Keratinocyte (primary cell): ENCODE measurements around the gene GNAI1. TPM values are rescaled to one million over a fixed set of nuclear protein-coding genes. Genes with fewer than 3 reads are reported as not detected.

Experiments
- DNase-seq: peaks from one replicate; pipeline ENCODE4 v3.0.0-alpha.2; 2011; ENCODE audit warnings: low read depth, missing footprints, low spot score
- FAIRE-seq: peaks from 2 replicates; lab custom pipeline; 2011; peaks lifted over from hg19 to GRCh38; lab: Jason Lieb, UNC
- H2AFZ ChIP-seq: 2 replicates; pipeline ENCODE4 v1.6.0; 2012; ENCODE audit warnings: low read length, control low read depth, inconsistent platforms; ENCODE audit not compliant: control insufficient read depth
- H3K27ac ChIP-seq: 2 replicates; pipeline ENCODE4 v1.5.1; 2011; ENCODE audit warnings: low read length; ENCODE audit not compliant: control insufficient read depth, insufficient read depth
- H3K27me3 ChIP-seq: 3 replicates; pipeline ENCODE4 v1.6.0; 2011; ENCODE audit warnings: low read length; ENCODE audit not compliant: control insufficient read depth, insufficient read depth; ENCODE audit errors: extremely low read depth
- H3K36me3 ChIP-seq, 2 experiments: 2 replicates in 1 of 2; 3 replicates in 1 of 2; pipeline ENCODE4 v1.5.1; 2011; ENCODE audit warnings: low read length in 2 of 2, mild to moderate bottlenecking in 1 of 2; ENCODE audit not compliant: control insufficient read depth in 2 of 2, insufficient read depth in 2 of 2; ENCODE audit errors: extremely low read depth in 1 of 2
- H3K4me1 ChIP-seq: 3 replicates; pipeline ENCODE4 v1.5.1; 2011; ENCODE audit warnings: low read length; ENCODE audit not compliant: control insufficient read depth, insufficient read depth; ENCODE audit errors: extremely low read depth
- H3K4me2 ChIP-seq: 3 replicates; pipeline ENCODE4 v1.6.0; 2011; ENCODE audit warnings: low read depth, low read length; ENCODE audit not compliant: control insufficient read depth, insufficient read depth; ENCODE audit errors: extremely low read depth
- H3K4me3 ChIP-seq, 3 experiments: fragments of 200-600 bp in 1 of 3; sonication (generic) in 1 of 3; 2 replicates in 2 of 3; 3 replicates in 1 of 3; pipeline ENCODE4 v1.5.1; 2011 to 2016; ENCODE audit warnings: low read length in 3 of 3, mild to moderate bottlenecking in 3 of 3, control low read depth in 2 of 3, inconsistent platforms in 1 of 3, low read depth in 1 of 3, mixed read lengths in 1 of 3, mixed run types in 1 of 3, moderate library complexity in 1 of 3; ENCODE audit not compliant: control insufficient read depth in 2 of 3, insufficient read depth in 2 of 3; ENCODE audit errors: extremely low read depth in 1 of 3
- H3K79me2 ChIP-seq: 2 replicates; pipeline ENCODE4 v1.6.0; 2012; ENCODE audit warnings: low read length; ENCODE audit not compliant: control insufficient read depth, insufficient read depth
- H3K9ac ChIP-seq: 3 replicates; pipeline ENCODE4 v1.6.0; 2011; ENCODE audit warnings: low read length; ENCODE audit not compliant: control insufficient read depth, insufficient read depth; ENCODE audit errors: extremely low read depth
- H3K9me1 ChIP-seq: 3 replicates; pipeline ENCODE4 v1.6.0; 2011; ENCODE audit warnings: low read length; ENCODE audit not compliant: control insufficient read depth, insufficient read depth; ENCODE audit errors: extremely low read depth
- H3K9me3 ChIP-seq: 2 replicates; pipeline ENCODE4 v1.5.1; 2012; ENCODE audit warnings: low read depth, low read length; ENCODE audit not compliant: control insufficient read depth
- H4K20me1 ChIP-seq: 3 replicates; pipeline ENCODE4 v1.6.0; 2011; ENCODE audit warnings: low read length; ENCODE audit not compliant: control insufficient read depth, insufficient read depth; ENCODE audit errors: extremely low read depth
- CTCF ChIP-seq, 3 experiments: IDR thresholded peaks in 1 of 3; conservative IDR thresholded peaks in 1 of 3; optimal IDR thresholded peaks in 1 of 3; 2 replicates in 2 of 3; 3 replicates in 1 of 3; pipeline versions ENCODE3 to v1.5.1; 2011; ENCODE audit warnings: low read length in 3 of 3, mild to moderate bottlenecking in 3 of 3, moderate library complexity in 2 of 3, control low read depth in 1 of 3, inconsistent platforms in 1 of 3; ENCODE audit not compliant: insufficient read depth in 2 of 3; ENCODE audit errors: extremely low read depth in 1 of 3
- EZH2 ChIP-seq: IDR thresholded peaks from one replicate; pipeline ENCODE4 v1.6.1; 2012; ENCODE audit warnings: inconsistent platforms, mild to moderate bottlenecking, low read length, moderate library complexity
- dilution Hi-C: fragments of 300-500 bp; cut with MboI; formaldehyde crosslinking; loops from one replicate; pipeline ENCODE4 v1.7.0; 2020; ENCODE audit warnings: low sequenced_read_pairs; ENCODE audit not compliant: extremely low pct_ligation_motif_present
- polyA plus RNA-seq, 5 experiments: library from polyadenylated mRNA; depleted of rRNA in 3 of 5; stranded (reverse) in 3 of 5; stranded (forward) in 1 of 5; unstranded in 1 of 5; fragments of >200 nt; gene quantifications; 1 replicate in 1 of 5; 2 replicates in 3 of 5; 3 replicates in 1 of 5; pipeline versions ENCODE4 v1.2.1 to v1.2.3, GENCODE V29; 2011 to 2012; ENCODE audit warnings: missing spikeins in 2 of 5, low read depth in 1 of 5, low replicate concordance in 1 of 5

Gene GNAI1
- polyA plus RNA-seq, 1 donor (not counting 4 experiments of a cell fraction or from before 2014, with no cell fraction given): 84.1 TPM

GRCh38 chr7:80241671-80242070 is 107.0 kb downstream of the GNAI1 start:
- Histone ChIP-seq H3K79me2 (no peaks in the 10 kb centered on the region), H4K20me1 (no peaks in the 10 kb centered on the region), H3K9ac (no peak overlapping the region), H3K27me3 (no peaks in the 10 kb centered on the region), H3K27ac (no peak overlapping the region), H3K9me3 (no peaks in the 10 kb centered on the region), H3K4me3 (no peak overlapping the region), H3K4me2 (no peak overlapping the region), H2AFZ (no peak overlapping the region), H3K36me3 (no peaks in the 10 kb centered on the region), H3K4me1 (no peaks in the 10 kb centered on the region), H3K9me1 (no peaks in the 10 kb centered on the region)
- TF ChIP-seq EZH2 (no peak), CTCF (optimal IDR thresholded peaks at IDR 0.05 in 1 of 3, IDR thresholded peaks at IDR 0.05 in 1 of 3, conservative IDR thresholded peaks at IDR 0.05 in 1 of 3; ENCODE audit: extremely low read depth in 1 of 3, insufficient read depth in 2 of 3, low read length in 3 of 3) (no peak)
- FAIRE-seq (no peak), DNase-seq (no peak)
- dilution Hi-C loops: no loop called here

DNA sequence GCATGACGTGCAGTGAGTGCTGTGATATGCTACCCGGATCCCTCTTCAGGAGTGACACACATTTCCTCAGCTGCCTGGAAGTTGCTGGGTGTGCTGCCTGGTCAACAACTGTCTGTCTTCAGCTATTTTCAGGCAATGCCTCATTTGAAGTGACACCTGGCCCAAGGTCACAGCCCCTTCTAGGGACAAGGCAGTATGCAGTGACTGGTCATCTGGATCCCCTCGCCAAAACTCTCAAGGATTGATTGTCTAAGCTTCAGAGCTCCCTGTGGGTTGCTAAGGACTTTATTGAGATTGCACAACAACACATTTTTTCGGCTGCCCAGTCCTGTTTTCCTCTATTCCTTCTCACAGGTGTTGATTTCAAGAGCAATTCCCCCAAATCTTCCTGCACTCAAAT is 108.8 kb downstream of the GNAI1 start:
- Histone ChIP-seq H3K27ac (no peak overlapping the region), H3K4me2 (no peak overlapping the region), H4K20me1 (no peaks in the 10 kb centered on the region), H3K27me3 (no peaks in the 10 kb centered on the region), H3K4me3 (no peak overlapping the region), H3K9ac (no peak overlapping the region), H2AFZ (no peak overlapping the region), H3K9me1 (no peaks in the 10 kb centered on the region), H3K4me1 (no peaks in the 10 kb centered on the region), H3K79me2 (no peaks in the 10 kb centered on the region), H3K36me3 (no peaks in the 10 kb centered on the region), H3K9me3 (no peaks in the 10 kb centered on the region)
- FAIRE-seq (no peak), DNase-seq (no peak)
- dilution Hi-C loops: no loop called here
- no peak for TF ChIP-seq EZH2
- TF ChIP-seq CTCF (optimal IDR thresholded peaks at IDR 0.05 in 1 of 3, IDR thresholded peaks at IDR 0.05 in 1 of 3, conservative IDR thresholded peaks at IDR 0.05 in 1 of 3; ENCODE audit: extremely low read depth in 1 of 3, insufficient read depth in 2 of 3, low read length in 3 of 3): no peak
